HEK293 (cell line): Measurements from ENCODE around the gene DEDD2.

ENCODE experiments used
- BCL11A ChIP-seq: fragments of 450-650 bp; formaldehyde crosslinking; IDR thresholded peaks from 2 replicates; pipeline ENCODE4 v1.5.1; 2016; ENCODE audit warnings: low read depth, missing biosample characterization, missing genetic modification characterization
- KLF10 ChIP-seq: fragments of 450-650 bp; IDR thresholded peaks from 2 replicates; pipeline ENCODE4 v1.5.1; 2018; ENCODE audit warnings: missing biosample characterization, mild to moderate bottlenecking, missing genetic modification characterization
- MZF1 ChIP-seq: fragments of 450-650 bp; formaldehyde crosslinking; IDR thresholded peaks from 2 replicates; pipeline ENCODE4 v1.5.1; 2017; ENCODE audit warnings: missing biosample characterization, missing genetic modification characterization, borderline replicate concordance
- RBAK ChIP-seq: fragments of 450-650 bp; formaldehyde crosslinking; IDR thresholded peaks from 2 replicates; pipeline ENCODE4 v1.5.1; 2016; ENCODE audit warnings: missing biosample characterization, missing genetic modification characterization
- SALL2 ChIP-seq: fragments of 450-650 bp; formaldehyde crosslinking; IDR thresholded peaks from 2 replicates; pipeline ENCODE4 v1.5.0; 2017; ENCODE audit warnings: missing biosample characterization, mild to moderate bottlenecking, missing genetic modification characterization, borderline replicate concordance
- SETDB1 ChIP-seq: IDR thresholded peaks from one replicate; pipeline ENCODE4 v1.6.1; 2017; ENCODE audit warnings: mild to moderate bottlenecking, low read length, moderate library complexity, mixed read lengths; ENCODE audit not compliant: insufficient read length
- SP3 ChIP-seq: fragments of 450-650 bp; formaldehyde crosslinking; IDR thresholded peaks from 2 replicates; pipeline ENCODE4 v1.5.1; 2016; ENCODE audit warnings: missing biosample characterization, missing genetic modification characterization
- ZBTB17 ChIP-seq: fragments of 450-650 bp; formaldehyde crosslinking; IDR thresholded peaks from 2 replicates; pipeline ENCODE4 v1.5.1; 2016; ENCODE audit warnings: missing biosample characterization, missing genetic modification characterization
- ZBTB48 ChIP-seq: fragments of 450-650 bp; formaldehyde crosslinking; IDR thresholded peaks from 2 replicates; pipeline ENCODE4 v1.5.1; 2016; ENCODE audit warnings: missing biosample characterization, missing genetic modification characterization
- ZBTB7A ChIP-seq: fragments of 450-650 bp; formaldehyde crosslinking; IDR thresholded peaks from 2 replicates; pipeline ENCODE4 v1.5.1; 2016; ENCODE audit warnings: low read depth, missing biosample characterization, missing genetic modification characterization
- ZFP3 ChIP-seq: fragments of 450-650 bp; formaldehyde crosslinking; IDR thresholded peaks from 2 replicates; pipeline ENCODE4 v1.5.1; 2016; ENCODE audit warnings: low read depth, missing biosample characterization, missing genetic modification characterization
- ZIC2 ChIP-seq: fragments of 450-650 bp; formaldehyde crosslinking; IDR thresholded peaks from 2 replicates; pipeline ENCODE4 v1.5.1; 2016; ENCODE audit warnings: missing biosample characterization, missing genetic modification characterization
- ZNF146 ChIP-seq: fragments of 450-650 bp; formaldehyde crosslinking; IDR thresholded peaks from 2 replicates; pipeline ENCODE4 v1.5.1; 2016; ENCODE audit warnings: missing biosample characterization, missing genetic modification characterization
- ZNF155 ChIP-seq: fragments of 450-650 bp; formaldehyde crosslinking; IDR thresholded peaks from 2 replicates; pipeline ENCODE4 v1.5.1; 2016; ENCODE audit warnings: missing biosample characterization, missing genetic modification characterization
- ZNF292 ChIP-seq: fragments of 450-650 bp; formaldehyde crosslinking; IDR thresholded peaks from 2 replicates; pipeline ENCODE4 v1.5.1; 2016; ENCODE audit warnings: low read depth, missing biosample characterization, missing genetic modification characterization, borderline replicate concordance
- ZNF335 ChIP-seq: fragments of 450-650 bp; formaldehyde crosslinking; conservative IDR thresholded peaks from 2 replicates; pipeline ENCODE4 v1.5.1; 2016; ENCODE audit warnings: missing biosample characterization, missing genetic modification characterization
- ZNF366 ChIP-seq: fragments of 450-650 bp; formaldehyde crosslinking; conservative IDR thresholded peaks from 2 replicates; pipeline ENCODE4 v1.5.1; 2016; ENCODE audit warnings: missing biosample characterization, missing genetic modification characterization
- ZNF433 ChIP-seq: fragments of 450-650 bp; formaldehyde crosslinking; IDR thresholded peaks from 2 replicates; pipeline ENCODE4 v1.5.1; 2016; ENCODE audit warnings: missing biosample characterization, missing genetic modification characterization, low read depth
- ZNF514 ChIP-seq: fragments of 450-650 bp; formaldehyde crosslinking; IDR thresholded peaks from 2 replicates; pipeline ENCODE4 v1.5.1; 2016; ENCODE audit warnings: missing biosample characterization, missing genetic modification characterization
- ZNF596 ChIP-seq: fragments of 450-650 bp; IDR thresholded peaks from 2 replicates; pipeline ENCODE4 v1.5.0; 2018; ENCODE audit warnings: missing biosample characterization, mild to moderate bottlenecking, missing genetic modification characterization, moderate library complexity
- ZNF707 ChIP-seq: fragments of 450-650 bp; formaldehyde crosslinking; IDR thresholded peaks from 2 replicates; pipeline ENCODE4 v1.5.1; 2016; ENCODE audit warnings: missing biosample characterization, missing genetic modification characterization
- TF ChIP-seq, protein P1 (sequence below): fragments of 450-650 bp; formaldehyde crosslinking; IDR thresholded peaks from 2 replicates; pipeline ENCODE4 v1.5.1; 2016; ENCODE audit warnings: missing biosample characterization, missing genetic modification characterization
- TF ChIP-seq, protein P2 (sequence below): fragments of 450-650 bp; IDR thresholded peaks from 2 replicates; pipeline ENCODE4 v1.5.1; 2018; ENCODE audit warnings: missing biosample characterization, missing genetic modification characterization
- TF ChIP-seq, protein P3 (sequence below): fragments of 450-650 bp; formaldehyde crosslinking; conservative IDR thresholded peaks from 2 replicates; pipeline ENCODE4 v1.5.1; 2016; ENCODE audit warnings: low read depth, missing biosample characterization, missing genetic modification characterization
- TF ChIP-seq, protein P4 (sequence below): fragments of 450-650 bp; IDR thresholded peaks from 2 replicates; pipeline ENCODE4 v1.5.1; 2018; ENCODE audit warnings: missing biosample characterization, mild to moderate bottlenecking, missing genetic modification characterization
- TF ChIP-seq, protein P5 (sequence below): fragments of 450-650 bp; formaldehyde crosslinking; IDR thresholded peaks from 2 replicates; pipeline ENCODE4 v1.5.1; 2017; ENCODE audit warnings: missing biosample characterization, missing genetic modification characterization
- TF ChIP-seq, protein P6 (sequence below): sonication (generic); formaldehyde crosslinking; IDR thresholded peaks from 2 replicates; pipeline ENCODE4 v1.8.1; 2022; ENCODE audit warnings: mild to moderate bottlenecking, moderate library complexity, missing genetic modification reagents

DEDD2 gene

DNA sequence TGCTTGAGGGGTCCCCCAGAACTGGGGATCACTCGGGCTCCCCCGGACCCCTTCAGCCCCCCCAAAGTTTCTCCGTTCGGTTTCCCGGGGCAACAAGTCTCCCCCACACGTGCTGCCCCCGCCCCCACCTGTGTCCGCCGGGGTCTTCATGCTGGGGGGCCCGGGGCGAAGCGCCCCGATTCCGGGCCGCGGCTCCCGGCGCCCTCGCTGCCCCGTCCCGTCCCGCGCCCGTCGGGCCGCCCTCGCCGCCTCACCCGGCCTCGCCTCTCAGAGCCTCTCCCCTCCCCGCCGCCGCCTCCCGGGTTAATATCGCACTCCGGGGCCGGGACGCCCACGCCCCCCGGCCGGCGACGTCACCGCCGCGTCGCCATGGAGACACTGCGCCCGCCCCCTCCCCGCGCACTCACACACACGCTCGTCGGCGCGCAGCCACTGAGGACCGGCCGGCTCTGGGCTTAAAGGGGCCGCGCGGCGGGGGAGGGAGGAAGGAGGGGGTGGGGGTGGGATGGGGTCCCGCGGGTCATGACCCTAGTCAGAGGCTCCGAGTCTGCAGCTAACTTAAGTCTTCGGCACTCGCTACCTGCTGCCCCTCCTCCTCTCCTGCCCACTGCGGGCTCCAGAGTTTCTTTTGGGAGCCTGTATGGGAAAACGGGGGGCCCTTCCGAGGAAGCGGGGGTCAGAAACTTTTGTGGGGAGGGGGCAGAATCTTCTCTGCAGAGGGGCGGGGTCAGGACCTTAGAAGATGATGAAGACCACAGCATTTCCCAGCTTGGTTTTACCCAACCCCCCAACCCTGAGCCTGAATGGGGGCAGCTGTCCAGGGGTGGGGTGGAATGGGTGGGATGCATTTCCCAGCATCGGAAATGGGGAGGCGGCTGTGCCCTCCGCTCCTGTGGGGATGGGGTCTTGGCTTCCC lies 37.6 kb upstream of the DEDD2 start, which contains the start of gene ERF (continued):
- TF ChIP-seq, protein P1, sequence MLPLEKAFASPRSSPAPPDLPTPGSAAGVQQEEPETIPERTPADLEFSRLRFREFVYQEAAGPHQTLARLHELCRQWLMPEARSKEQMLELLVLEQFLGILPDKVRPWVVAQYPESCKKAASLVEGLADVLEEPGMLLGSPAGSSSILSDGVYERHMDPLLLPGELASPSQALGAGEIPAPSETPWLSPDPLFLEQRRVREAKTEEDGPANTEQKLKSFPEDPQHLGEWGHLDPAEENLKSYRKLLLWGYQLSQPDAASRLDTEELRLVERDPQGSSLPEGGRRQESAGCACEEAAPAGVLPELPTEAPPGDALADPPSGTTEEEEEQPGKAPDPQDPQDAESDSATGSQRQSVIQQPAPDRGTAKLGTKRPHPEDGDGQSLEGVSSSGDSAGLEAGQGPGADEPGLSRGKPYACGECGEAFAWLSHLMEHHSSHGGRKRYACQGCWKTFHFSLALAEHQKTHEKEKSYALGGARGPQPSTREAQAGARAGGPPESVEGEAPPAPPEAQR (tag by site-specific recombination), result no peak
- TF ChIP-seq SETDB1 (no peak), SP3 (peak; percentile 47; the same call in 1 of the 2 replicates), ZNF366 (tag by site-specific recombination) (no peak), ZBTB17 (no peak), ZNF433 (tag by site-specific recombination) (no peak), ZIC2 (tag by site-specific recombination) (no peak), ZFP3 (tag by site-specific recombination) (no peak), KLF10 (tag by site-specific recombination) (peak; percentile 68; the same call in 1 of the 2 replicates), ZNF596 (tag by site-specific recombination) (no peak), ZBTB48 (tag by site-specific recombination) (no peak), ZNF707 (tag by site-specific recombination) (no peak), ZNF155 (tag by site-specific recombination) (no peak), BCL11A (tag by site-specific recombination) (no peak), ZNF514 (no peak), ZNF146 (tag by site-specific recombination) (no peak), SALL2 (tag by site-specific recombination) (no peak), RBAK (tag by site-specific recombination) (no peak), ZBTB7A (tag by site-specific recombination) (0 out of 2 replicates have a peak, but pooled peaks have one; percentile 45), ZNF292 (tag by site-specific recombination) (no peak), MZF1 (tag by site-specific recombination) (no peak), ZNF335 (no peak)
- TF ChIP-seq, protein P2, sequence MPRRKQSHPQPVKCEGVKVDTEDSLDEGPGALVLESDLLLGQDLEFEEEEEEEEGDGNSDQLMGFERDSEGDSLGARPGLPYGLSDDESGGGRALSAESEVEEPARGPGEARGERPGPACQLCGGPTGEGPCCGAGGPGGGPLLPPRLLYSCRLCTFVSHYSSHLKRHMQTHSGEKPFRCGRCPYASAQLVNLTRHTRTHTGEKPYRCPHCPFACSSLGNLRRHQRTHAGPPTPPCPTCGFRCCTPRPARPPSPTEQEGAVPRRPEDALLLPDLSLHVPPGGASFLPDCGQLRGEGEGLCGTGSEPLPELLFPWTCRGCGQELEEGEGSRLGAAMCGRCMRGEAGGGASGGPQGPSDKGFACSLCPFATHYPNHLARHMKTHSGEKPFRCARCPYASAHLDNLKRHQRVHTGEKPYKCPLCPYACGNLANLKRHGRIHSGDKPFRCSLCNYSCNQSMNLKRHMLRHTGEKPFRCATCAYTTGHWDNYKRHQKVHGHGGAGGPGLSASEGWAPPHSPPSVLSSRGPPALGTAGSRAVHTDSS, result no peak
- TF ChIP-seq, protein P3, sequence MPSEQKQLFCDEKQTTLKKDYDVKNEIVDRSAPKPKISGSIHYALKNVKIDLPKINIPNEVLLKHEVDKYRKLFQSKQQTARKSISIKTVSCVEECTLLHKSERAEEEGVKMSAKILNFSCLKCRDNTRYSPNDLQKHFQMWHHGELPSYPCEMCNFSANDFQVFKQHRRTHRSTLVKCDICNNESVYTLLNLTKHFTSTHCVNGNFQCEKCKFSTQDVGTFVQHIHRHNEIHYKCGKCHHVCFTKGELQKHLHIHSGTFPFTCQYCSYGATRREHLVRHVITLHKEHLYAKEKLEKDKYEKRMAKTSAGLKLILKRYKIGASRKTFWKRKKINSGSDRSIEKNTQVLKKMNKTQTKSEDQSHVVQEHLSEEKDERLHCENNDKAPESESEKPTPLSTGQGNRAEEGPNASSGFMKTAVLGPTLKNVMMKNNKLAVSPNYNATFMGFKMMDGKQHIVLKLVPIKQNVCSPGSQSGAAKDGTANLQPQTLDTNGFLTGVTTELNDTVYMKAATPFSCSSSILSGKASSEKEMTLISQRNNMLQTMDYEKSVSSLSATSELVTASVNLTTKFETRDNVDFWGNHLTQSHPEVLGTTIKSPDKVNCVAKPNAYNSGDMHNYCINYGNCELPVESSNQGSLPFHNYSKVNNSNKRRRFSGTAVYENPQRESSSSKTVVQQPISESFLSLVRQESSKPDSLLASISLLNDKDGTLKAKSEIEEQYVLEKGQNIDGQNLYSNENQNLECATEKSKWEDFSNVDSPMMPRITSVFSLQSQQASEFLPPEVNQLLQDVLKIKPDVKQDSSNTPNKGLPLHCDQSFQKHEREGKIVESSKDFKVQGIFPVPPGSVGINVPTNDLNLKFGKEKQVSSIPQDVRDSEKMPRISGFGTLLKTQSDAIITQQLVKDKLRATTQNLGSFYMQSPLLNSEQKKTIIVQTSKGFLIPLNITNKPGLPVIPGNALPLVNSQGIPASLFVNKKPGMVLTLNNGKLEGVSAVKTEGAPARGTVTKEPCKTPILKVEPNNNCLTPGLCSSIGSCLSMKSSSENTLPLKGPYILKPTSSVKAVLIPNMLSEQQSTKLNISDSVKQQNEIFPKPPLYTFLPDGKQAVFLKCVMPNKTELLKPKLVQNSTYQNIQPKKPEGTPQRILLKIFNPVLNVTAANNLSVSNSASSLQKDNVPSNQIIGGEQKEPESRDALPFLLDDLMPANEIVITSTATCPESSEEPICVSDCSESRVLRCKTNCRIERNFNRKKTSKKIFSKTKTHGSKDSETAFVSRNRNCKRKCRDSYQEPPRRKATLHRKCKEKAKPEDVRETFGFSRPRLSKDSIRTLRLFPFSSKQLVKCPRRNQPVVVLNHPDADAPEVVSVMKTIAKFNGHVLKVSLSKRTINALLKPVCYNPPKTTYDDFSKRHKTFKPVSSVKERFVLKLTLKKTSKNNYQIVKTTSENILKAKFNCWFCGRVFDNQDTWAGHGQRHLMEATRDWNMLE, result no peak
- TF ChIP-seq, protein P4, sequence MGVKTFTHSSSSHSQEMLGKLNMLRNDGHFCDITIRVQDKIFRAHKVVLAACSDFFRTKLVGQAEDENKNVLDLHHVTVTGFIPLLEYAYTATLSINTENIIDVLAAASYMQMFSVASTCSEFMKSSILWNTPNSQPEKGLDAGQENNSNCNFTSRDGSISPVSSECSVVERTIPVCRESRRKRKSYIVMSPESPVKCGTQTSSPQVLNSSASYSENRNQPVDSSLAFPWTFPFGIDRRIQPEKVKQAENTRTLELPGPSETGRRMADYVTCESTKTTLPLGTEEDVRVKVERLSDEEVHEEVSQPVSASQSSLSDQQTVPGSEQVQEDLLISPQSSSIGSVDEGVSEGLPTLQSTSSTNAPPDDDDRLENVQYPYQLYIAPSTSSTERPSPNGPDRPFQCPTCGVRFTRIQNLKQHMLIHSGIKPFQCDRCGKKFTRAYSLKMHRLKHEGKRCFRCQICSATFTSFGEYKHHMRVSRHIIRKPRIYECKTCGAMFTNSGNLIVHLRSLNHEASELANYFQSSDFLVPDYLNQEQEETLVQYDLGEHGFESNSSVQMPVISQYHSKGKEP, result peak; percentile 21; the same call in 1 of the 2 replicates
- TF ChIP-seq, protein P5, sequence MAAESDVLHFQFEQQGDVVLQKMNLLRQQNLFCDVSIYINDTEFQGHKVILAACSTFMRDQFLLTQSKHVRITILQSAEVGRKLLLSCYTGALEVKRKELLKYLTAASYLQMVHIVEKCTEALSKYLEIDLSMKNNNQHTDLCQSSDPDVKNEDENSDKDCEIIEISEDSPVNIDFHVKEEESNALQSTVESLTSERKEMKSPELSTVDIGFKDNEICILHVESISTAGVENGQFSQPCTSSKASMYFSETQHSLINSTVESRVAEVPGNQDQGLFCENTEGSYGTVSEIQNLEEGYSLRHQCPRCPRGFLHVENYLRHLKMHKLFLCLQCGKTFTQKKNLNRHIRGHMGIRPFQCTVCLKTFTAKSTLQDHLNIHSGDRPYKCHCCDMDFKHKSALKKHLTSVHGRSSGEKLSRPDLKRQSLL (tag by site-specific recombination), result no peak
- TF ChIP-seq, protein P6, sequence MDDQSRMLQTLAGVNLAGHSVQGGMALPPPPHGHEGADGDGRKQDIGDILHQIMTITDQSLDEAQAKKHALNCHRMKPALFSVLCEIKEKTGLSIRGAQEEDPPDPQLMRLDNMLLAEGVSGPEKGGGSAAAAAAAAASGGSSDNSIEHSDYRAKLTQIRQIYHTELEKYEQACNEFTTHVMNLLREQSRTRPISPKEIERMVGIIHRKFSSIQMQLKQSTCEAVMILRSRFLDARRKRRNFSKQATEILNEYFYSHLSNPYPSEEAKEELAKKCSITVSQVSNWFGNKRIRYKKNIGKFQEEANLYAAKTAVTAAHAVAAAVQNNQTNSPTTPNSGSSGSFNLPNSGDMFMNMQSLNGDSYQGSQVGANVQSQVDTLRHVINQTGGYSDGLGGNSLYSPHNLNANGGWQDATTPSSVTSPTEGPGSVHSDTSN (CRISPR knock-in tag), result peak; percentile 70; the same call in 1 of the 2 replicates
